ENCODE results near the gene HAAO. TPM values are rescaled to one million over a fixed set of nuclear protein-coding genes. Genes with fewer than 3 reads are reported as not detected.

The HAAO gene
- total and polyA plus RNA-seq, 2 of the 13 experiments (the other 11 are each of a cell fraction or from before 2014, with no cell fraction given) = 36.1 to 42.7 TPM

DNA sequence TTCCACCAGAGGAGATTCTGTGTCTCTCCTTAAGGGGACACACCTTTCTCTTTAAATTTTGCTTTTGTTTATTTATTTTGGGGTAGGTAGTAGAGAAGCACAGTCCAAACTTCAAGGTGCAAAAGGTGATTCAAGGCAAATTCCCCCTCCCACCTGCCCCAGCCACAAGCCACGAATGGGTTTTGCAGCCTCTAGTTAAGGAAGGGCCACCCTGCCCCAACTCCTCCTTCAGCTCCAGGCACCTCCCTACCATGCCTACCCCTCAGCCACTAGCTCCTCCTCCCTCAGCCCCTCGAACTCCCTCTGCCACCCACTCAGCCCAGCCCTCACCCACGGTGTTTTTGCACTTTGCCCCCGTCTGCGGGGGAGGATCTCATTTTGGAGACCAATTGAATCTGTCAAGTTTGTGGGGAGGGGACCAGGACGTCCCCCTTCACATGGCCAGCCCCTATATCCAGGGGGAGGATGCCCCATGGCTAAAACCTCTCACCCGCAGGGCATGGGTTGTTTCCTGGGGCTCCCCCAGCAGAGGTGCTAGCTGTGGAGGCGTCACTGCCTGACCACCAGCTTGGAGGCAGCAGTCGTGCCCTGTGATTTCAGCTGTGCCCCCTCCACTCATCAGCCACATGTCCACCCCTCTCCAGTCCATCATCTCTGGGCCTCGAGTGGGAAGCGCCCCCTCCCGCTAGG lies 4.5 kb downstream of the HAAO start (continued):
- TF ChIP-seq, protein P1, sequence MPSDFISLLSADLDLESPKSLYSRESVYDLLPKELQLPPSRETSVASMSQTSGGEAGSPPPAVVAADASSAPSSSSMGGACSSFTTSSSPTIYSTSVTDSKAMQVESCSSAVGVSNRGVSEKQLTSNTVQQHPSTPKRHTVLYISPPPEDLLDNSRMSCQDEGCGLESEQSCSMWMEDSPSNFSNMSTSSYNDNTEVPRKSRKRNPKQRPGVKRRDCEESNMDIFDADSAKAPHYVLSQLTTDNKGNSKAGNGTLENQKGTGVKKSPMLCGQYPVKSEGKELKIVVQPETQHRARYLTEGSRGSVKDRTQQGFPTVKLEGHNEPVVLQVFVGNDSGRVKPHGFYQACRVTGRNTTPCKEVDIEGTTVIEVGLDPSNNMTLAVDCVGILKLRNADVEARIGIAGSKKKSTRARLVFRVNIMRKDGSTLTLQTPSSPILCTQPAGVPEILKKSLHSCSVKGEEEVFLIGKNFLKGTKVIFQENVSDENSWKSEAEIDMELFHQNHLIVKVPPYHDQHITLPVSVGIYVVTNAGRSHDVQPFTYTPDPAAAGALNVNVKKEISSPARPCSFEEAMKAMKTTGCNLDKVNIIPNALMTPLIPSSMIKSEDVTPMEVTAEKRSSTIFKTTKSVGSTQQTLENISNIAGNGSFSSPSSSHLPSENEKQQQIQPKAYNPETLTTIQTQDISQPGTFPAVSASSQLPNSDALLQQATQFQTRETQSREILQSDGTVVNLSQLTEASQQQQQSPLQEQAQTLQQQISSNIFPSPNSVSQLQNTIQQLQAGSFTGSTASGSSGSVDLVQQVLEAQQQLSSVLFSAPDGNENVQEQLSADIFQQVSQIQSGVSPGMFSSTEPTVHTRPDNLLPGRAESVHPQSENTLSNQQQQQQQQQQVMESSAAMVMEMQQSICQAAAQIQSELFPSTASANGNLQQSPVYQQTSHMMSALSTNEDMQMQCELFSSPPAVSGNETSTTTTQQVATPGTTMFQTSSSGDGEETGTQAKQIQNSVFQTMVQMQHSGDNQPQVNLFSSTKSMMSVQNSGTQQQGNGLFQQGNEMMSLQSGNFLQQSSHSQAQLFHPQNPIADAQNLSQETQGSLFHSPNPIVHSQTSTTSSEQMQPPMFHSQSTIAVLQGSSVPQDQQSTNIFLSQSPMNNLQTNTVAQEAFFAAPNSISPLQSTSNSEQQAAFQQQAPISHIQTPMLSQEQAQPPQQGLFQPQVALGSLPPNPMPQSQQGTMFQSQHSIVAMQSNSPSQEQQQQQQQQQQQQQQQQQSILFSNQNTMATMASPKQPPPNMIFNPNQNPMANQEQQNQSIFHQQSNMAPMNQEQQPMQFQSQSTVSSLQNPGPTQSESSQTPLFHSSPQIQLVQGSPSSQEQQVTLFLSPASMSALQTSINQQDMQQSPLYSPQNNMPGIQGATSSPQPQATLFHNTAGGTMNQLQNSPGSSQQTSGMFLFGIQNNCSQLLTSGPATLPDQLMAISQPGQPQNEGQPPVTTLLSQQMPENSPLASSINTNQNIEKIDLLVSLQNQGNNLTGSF (CRISPR knock-in tag; IDR thresholded peaks at IDR 0.05) = no peak
- TF ChIP-seq ZNF660 (CRISPR knock-in tag; IDR thresholded peaks at IDR 0.05; ENCODE audit: borderline replicate concordance, low read depth) (no peak), ZNF83 (CRISPR knock-in tag; IDR thresholded peaks at IDR 0.05; ENCODE audit: borderline replicate concordance) (no peak), EEA1 (CRISPR knock-in tag; IDR thresholded peaks at IDR 0.05; ENCODE audit: borderline replicate concordance) (no peak), ZZZ3 (CRISPR knock-in tag; IDR thresholded peaks at IDR 0.05; ENCODE audit: borderline replicate concordance) (no peak), ZNF776 (CRISPR knock-in tag; IDR thresholded peaks at IDR 0.05) (no peak), SNAI1 (CRISPR knock-in tag; IDR thresholded peaks at IDR 0.05; ENCODE audit: borderline replicate concordance) (no peak), PAWR (CRISPR knock-in tag; IDR thresholded peaks at IDR 0.05; ENCODE audit: borderline replicate concordance) (no peak), ZNF644 (CRISPR knock-in tag; IDR thresholded peaks at IDR 0.05; ENCODE audit: low read depth) (no peak), ZNF687 (CRISPR knock-in tag; IDR thresholded peaks at IDR 0.05) (peak; percentile 51; the same call in 1 of the 2 replicates), ZFP1 (CRISPR knock-in tag; IDR thresholded peaks at IDR 0.05) (no peak), MAFG (CRISPR knock-in tag; IDR thresholded peaks at IDR 0.05) (no peak), RBFOX2 (IDR thresholded peaks at IDR 0.05; ENCODE audit: low read depth, low read length) (no peak), CBX1 (IDR thresholded peaks at IDR 0.05; ENCODE audit: low read depth) (no peak)
- TF ChIP-seq, protein P2, sequence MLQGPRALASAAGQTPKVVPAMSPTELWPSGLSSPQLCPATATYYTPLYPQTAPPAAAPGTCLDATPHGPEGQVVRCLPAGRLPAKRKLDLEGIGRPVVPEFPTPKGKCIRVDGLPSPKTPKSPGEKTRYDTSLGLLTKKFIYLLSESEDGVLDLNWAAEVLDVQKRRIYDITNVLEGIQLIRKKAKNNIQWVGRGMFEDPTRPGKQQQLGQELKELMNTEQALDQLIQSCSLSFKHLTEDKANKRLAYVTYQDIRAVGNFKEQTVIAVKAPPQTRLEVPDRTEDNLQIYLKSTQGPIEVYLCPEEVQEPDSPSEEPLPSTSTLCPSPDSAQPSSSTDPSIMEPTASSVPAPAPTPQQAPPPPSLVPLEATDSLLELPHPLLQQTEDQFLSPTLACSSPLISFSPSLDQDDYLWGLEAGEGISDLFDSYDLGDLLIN (CRISPR knock-in tag; IDR thresholded peaks at IDR 0.05; ENCODE audit: borderline replicate concordance) = no peak
- TF ChIP-seq, protein P3, sequence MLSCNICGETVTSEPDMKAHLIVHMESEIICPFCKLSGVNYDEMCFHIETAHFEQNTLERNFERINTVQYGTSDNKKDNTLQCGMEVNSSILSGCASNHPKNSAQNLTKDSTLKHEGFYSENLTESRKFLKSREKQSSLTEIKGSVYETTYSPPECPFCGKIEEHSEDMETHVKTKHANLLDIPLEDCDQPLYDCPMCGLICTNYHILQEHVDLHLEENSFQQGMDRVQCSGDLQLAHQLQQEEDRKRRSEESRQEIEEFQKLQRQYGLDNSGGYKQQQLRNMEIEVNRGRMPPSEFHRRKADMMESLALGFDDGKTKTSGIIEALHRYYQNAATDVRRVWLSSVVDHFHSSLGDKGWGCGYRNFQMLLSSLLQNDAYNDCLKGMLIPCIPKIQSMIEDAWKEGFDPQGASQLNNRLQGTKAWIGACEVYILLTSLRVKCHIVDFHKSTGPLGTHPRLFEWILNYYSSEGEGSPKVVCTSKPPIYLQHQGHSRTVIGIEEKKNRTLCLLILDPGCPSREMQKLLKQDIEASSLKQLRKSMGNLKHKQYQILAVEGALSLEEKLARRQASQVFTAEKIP (CRISPR knock-in tag; IDR thresholded peaks at IDR 0.05; ENCODE audit: borderline replicate concordance) = no peak
